ENCODE measurements around the gene PKMYT1. TPM values are rescaled to one million over a fixed set of nuclear protein-coding genes. Genes with fewer than 3 reads are reported as not detected.

Gene PKMYT1
- total and polyA plus RNA-seq, 9 of the 15 experiments (the other 6 are each of a cell fraction or from before 2014, with no cell fraction given): 8.7 to 201 (median 37.8) TPM

- peak; percentile 87; the same call in 1 of the 2 replicates for TF ChIP-seq THAP12 (CRISPR knock-in tag; IDR thresholded peaks at IDR 0.05)
- no peak for TF ChIP-seq PTBP1 (IDR thresholded peaks at IDR 0.05; ENCODE audit: low read depth, low read length)
- no peak for TF ChIP-seq DDX20 (tag; IDR thresholded peaks at IDR 0.05; ENCODE audit: low read depth)
- TF ChIP-seq SP1 (CRISPR knock-in tag; IDR thresholded peaks at IDR 0.05): peak; percentile 43
- TF ChIP-seq ASH1L (IDR thresholded peaks at IDR 0.05; ENCODE audit: borderline replicate concordance, low read depth, partially characterized antibody): no peak
- TF ChIP-seq USF2 (CRISPR knock-in tag; IDR thresholded peaks at IDR 0.05): no peak
- no peak; the same call in 1 of the 2 replicates for TF ChIP-seq CREB1 (IDR thresholded peaks at IDR 0.05)
- peak; percentile 34; the same call in 1 of the 2 replicates for TF ChIP-seq CREB1 (CRISPR knock-in tag; IDR thresholded peaks at IDR 0.05)
- TF ChIP-seq ZNF77 (CRISPR knock-in tag; IDR thresholded peaks at IDR 0.05): no peak
- TF ChIP-seq HCFC1 (IDR thresholded peaks at IDR 0.05; ENCODE audit: low read depth, low read length): no peak
- no peak for TF ChIP-seq ZZZ3 (IDR thresholded peaks at IDR 0.05)
- peak; percentile 32 for TF ChIP-seq U2AF1 (optimal IDR thresholded peaks at IDR 0.05; ENCODE audit: low read depth, low read length)
- no peak for TF ChIP-seq JUN (IDR thresholded peaks at IDR 0.05; ENCODE audit: borderline replicate concordance, low read depth, low read length)
- peak; percentile 28; the same call in 1 of the 2 replicates for TF ChIP-seq JUN (CRISPR knock-in tag; IDR thresholded peaks at IDR 0.05; ENCODE audit: borderline replicate concordance)
- TF ChIP-seq ZNF512 (tag; IDR thresholded peaks at IDR 0.05): no peak
- TF ChIP-seq HES1 (IDR thresholded peaks at IDR 0.05; ENCODE audit: low read depth): no peak
- TF ChIP-seq USF1 (CRISPR knock-in tag; IDR thresholded peaks at IDR 0.05): peak; percentile 60
These were observed at the start of gene PKMYT1 (continued) for GRCh38 chr16:2980227-2981176.
